HEK293 (cell line): Measurements from ENCODE around the gene BSX.

Experiments
- HOXA7 ChIP-seq: sonication (generic); formaldehyde crosslinking; IDR thresholded peaks from 2 replicates; pipeline ENCODE4 v1.8.1; 2022; ENCODE audit warnings: missing genetic modification reagents, borderline replicate concordance
- PRDM10 ChIP-seq: fragments of 450-650 bp; formaldehyde crosslinking; IDR thresholded peaks from 2 replicates; pipeline ENCODE4 v1.5.1; 2016; ENCODE audit warnings: missing biosample characterization, missing genetic modification characterization
- ZFP41 ChIP-seq: fragments of 450-650 bp; formaldehyde crosslinking; IDR thresholded peaks from 2 replicates; pipeline ENCODE4 v1.5.1; 2016; ENCODE audit warnings: missing biosample characterization, missing genetic modification characterization, borderline replicate concordance
- ZNF146 ChIP-seq: fragments of 450-650 bp; formaldehyde crosslinking; IDR thresholded peaks from 2 replicates; pipeline ENCODE4 v1.5.1; 2016; ENCODE audit warnings: missing biosample characterization, missing genetic modification characterization
- ZNF211 ChIP-seq: fragments of 450-650 bp; formaldehyde crosslinking; IDR thresholded peaks from 2 replicates; pipeline ENCODE4 v1.5.1; 2016; ENCODE audit warnings: low read depth, missing biosample characterization, missing genetic modification characterization
- ZNF501 ChIP-seq: fragments of 450-650 bp; formaldehyde crosslinking; IDR thresholded peaks from 2 replicates; pipeline ENCODE4 v1.5.1; 2016; ENCODE audit warnings: missing biosample characterization, missing genetic modification characterization
- TF ChIP-seq, protein P1 (sequence below): fragments of 450-650 bp; formaldehyde crosslinking; IDR thresholded peaks from 2 replicates; pipeline ENCODE4 v1.5.1; 2017; ENCODE audit warnings: missing biosample characterization, mild to moderate bottlenecking, missing genetic modification characterization, moderate library complexity
- TF ChIP-seq, protein P2 (sequence below): fragments of 450-650 bp; formaldehyde crosslinking; IDR thresholded peaks from 2 replicates; pipeline ENCODE4 v1.5.1; 2017; ENCODE audit warnings: missing biosample characterization, missing genetic modification characterization
- TF ChIP-seq, protein P3 (sequence below): fragments of 450-650 bp; formaldehyde crosslinking; IDR thresholded peaks from 2 replicates; pipeline ENCODE4 v1.5.1; 2016; ENCODE audit warnings: missing biosample characterization, missing genetic modification characterization
- TF ChIP-seq, protein P4 (sequence below): fragments of 450-650 bp; formaldehyde crosslinking; conservative IDR thresholded peaks from 2 replicates; pipeline ENCODE4 v1.5.1; 2016; ENCODE audit warnings: low read depth, missing biosample characterization, missing genetic modification characterization
- TF ChIP-seq, protein P5 (sequence below): IDR thresholded peaks from 2 replicates; pipeline ENCODE4 v1.6.1; 2011; ENCODE audit warnings: mild to moderate bottlenecking, low read depth, low read length, borderline replicate concordance

GRCh38 chr11:122978299-122978620, 3.4 kb downstream of the BSX start:
- TF ChIP-seq ZFP41 (tag by site-specific recombination) (no peak), HOXA7 (CRISPR knock-in tag) (no peak), ZNF501 (tag by site-specific recombination) (no peak), ZNF146 (tag by site-specific recombination) (no peak), PRDM10 (no peak), ZNF211 (tag by site-specific recombination) (no peak)
- TF ChIP-seq, protein P1, sequence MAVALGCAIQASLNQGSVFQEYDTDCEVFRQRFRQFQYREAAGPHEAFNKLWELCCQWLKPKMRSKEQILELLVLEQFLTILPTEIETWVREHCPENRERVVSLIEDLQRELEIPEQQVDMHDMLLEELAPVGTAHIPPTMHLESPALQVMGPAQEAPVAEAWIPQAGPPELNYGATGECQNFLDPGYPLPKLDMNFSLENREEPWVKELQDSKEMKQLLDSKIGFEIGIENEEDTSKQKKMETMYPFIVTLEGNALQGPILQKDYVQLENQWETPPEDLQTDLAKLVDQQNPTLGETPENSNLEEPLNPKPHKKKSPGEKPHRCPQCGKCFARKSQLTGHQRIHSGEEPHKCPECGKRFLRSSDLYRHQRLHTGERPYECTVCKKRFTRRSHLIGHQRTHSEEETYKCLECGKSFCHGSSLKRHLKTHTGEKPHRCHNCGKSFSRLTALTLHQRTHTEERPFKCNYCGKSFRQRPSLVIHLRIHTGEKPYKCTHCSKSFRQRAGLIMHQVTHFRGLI (tag by site-specific recombination), result no peak
- TF ChIP-seq, protein P2, sequence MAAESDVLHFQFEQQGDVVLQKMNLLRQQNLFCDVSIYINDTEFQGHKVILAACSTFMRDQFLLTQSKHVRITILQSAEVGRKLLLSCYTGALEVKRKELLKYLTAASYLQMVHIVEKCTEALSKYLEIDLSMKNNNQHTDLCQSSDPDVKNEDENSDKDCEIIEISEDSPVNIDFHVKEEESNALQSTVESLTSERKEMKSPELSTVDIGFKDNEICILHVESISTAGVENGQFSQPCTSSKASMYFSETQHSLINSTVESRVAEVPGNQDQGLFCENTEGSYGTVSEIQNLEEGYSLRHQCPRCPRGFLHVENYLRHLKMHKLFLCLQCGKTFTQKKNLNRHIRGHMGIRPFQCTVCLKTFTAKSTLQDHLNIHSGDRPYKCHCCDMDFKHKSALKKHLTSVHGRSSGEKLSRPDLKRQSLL (tag by site-specific recombination), result no peak
- TF ChIP-seq, protein P3, sequence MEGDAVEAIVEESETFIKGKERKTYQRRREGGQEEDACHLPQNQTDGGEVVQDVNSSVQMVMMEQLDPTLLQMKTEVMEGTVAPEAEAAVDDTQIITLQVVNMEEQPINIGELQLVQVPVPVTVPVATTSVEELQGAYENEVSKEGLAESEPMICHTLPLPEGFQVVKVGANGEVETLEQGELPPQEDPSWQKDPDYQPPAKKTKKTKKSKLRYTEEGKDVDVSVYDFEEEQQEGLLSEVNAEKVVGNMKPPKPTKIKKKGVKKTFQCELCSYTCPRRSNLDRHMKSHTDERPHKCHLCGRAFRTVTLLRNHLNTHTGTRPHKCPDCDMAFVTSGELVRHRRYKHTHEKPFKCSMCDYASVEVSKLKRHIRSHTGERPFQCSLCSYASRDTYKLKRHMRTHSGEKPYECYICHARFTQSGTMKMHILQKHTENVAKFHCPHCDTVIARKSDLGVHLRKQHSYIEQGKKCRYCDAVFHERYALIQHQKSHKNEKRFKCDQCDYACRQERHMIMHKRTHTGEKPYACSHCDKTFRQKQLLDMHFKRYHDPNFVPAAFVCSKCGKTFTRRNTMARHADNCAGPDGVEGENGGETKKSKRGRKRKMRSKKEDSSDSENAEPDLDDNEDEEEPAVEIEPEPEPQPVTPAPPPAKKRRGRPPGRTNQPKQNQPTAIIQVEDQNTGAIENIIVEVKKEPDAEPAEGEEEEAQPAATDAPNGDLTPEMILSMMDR (tag by site-specific recombination), result no peak
- TF ChIP-seq, protein P4, sequence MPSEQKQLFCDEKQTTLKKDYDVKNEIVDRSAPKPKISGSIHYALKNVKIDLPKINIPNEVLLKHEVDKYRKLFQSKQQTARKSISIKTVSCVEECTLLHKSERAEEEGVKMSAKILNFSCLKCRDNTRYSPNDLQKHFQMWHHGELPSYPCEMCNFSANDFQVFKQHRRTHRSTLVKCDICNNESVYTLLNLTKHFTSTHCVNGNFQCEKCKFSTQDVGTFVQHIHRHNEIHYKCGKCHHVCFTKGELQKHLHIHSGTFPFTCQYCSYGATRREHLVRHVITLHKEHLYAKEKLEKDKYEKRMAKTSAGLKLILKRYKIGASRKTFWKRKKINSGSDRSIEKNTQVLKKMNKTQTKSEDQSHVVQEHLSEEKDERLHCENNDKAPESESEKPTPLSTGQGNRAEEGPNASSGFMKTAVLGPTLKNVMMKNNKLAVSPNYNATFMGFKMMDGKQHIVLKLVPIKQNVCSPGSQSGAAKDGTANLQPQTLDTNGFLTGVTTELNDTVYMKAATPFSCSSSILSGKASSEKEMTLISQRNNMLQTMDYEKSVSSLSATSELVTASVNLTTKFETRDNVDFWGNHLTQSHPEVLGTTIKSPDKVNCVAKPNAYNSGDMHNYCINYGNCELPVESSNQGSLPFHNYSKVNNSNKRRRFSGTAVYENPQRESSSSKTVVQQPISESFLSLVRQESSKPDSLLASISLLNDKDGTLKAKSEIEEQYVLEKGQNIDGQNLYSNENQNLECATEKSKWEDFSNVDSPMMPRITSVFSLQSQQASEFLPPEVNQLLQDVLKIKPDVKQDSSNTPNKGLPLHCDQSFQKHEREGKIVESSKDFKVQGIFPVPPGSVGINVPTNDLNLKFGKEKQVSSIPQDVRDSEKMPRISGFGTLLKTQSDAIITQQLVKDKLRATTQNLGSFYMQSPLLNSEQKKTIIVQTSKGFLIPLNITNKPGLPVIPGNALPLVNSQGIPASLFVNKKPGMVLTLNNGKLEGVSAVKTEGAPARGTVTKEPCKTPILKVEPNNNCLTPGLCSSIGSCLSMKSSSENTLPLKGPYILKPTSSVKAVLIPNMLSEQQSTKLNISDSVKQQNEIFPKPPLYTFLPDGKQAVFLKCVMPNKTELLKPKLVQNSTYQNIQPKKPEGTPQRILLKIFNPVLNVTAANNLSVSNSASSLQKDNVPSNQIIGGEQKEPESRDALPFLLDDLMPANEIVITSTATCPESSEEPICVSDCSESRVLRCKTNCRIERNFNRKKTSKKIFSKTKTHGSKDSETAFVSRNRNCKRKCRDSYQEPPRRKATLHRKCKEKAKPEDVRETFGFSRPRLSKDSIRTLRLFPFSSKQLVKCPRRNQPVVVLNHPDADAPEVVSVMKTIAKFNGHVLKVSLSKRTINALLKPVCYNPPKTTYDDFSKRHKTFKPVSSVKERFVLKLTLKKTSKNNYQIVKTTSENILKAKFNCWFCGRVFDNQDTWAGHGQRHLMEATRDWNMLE (tag by site-specific recombination), result no peak
- TF ChIP-seq, protein P5, sequence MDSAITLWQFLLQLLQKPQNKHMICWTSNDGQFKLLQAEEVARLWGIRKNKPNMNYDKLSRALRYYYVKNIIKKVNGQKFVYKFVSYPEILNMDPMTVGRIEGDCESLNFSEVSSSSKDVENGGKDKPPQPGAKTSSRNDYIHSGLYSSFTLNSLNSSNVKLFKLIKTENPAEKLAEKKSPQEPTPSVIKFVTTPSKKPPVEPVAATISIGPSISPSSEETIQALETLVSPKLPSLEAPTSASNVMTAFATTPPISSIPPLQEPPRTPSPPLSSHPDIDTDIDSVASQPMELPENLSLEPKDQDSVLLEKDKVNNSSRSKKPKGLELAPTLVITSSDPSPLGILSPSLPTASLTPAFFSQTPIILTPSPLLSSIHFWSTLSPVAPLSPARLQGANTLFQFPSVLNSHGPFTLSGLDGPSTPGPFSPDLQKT, result no peak
